ENCODE measurements around the gene TMEM132A.

The TMEM132A gene

GRCh38 chr11:60938500-60938899 is 14.2 kb downstream of the TMEM132A start:
- DNase-seq (ENCODE audit: low read depth in 2 of 2): no peak

- DNase-seq (ENCODE audit: low read depth in 2 of 2): no peak
Observed at GRCh38 chr11:60939301-60939700, 15.0 kb downstream of the TMEM132A start.

- DNase-seq (ENCODE audit: low read depth in 2 of 2): no peak
Observed at GRCh38 chr11:60939855-60940254, 15.6 kb downstream of the TMEM132A start.

- no peak for DNase-seq (ENCODE audit: low read depth in 2 of 2)
Observed at GRCh38 chr11:60941371-60942119, 17.3 kb downstream of the TMEM132A start.

- no peak for DNase-seq (ENCODE audit: low read depth in 2 of 2)
Observed at GRCh38 chr11:60942219-60942618, 18.0 kb downstream of the TMEM132A start.

GRCh38 chr11:60942970-60943565 is 18.8 kb downstream of the TMEM132A start:
- no peak for DNase-seq (ENCODE audit: low read depth in 2 of 2)

- DNase-seq (ENCODE audit: low read depth in 2 of 2): no peak
Observed at GRCh38 chr11:60944490-60945294, 20.4 kb downstream of the TMEM132A start.

- DNase-seq (ENCODE audit: low read depth in 2 of 2): no peak
Observed at GRCh38 chr11:60945295-60945667, 21.0 kb downstream of the TMEM132A start.

- DNase-seq (ENCODE audit: low read depth in 2 of 2): no peak
Observed at GRCh38 chr11:60946601-60947264, 22.5 kb downstream of the TMEM132A start.

GRCh38 chr11:60947700-60948099 is 23.4 kb downstream of the TMEM132A start:
- DNase-seq (ENCODE audit: low read depth in 2 of 2): no peak

GRCh38 chr11:60948250-60948649 is 24.0 kb downstream of the TMEM132A start:
- DNase-seq (ENCODE audit: low read depth in 2 of 2): no peak

- no peak for DNase-seq (ENCODE audit: low read depth in 2 of 2)
Observed at GRCh38 chr11:60950024-60950423, 25.8 kb downstream of the TMEM132A start.

- DNase-seq (ENCODE audit: low read depth in 2 of 2): no peak
Observed at GRCh38 chr11:60950933-60951605, 26.8 kb downstream of the TMEM132A start.

GRCh38 chr11:60951606-60951903 is 27.3 kb downstream of the TMEM132A start:
- no peak for DNase-seq (ENCODE audit: low read depth in 2 of 2)

GRCh38 chr11:60951904-60952741 is 27.9 kb downstream of the TMEM132A start, which contains the start of gene SLC15A3:
Gene SLC15A3, minus strand, starts transcription at chr11:60952176. Its CDS starts 625 bp downstream, at chr11:60951551.
- no peak for DNase-seq (ENCODE audit: low read depth in 2 of 2)

- no peak for DNase-seq (ENCODE audit: low read depth in 2 of 2)
Observed at GRCh38 chr11:60952742-60953170, 28.5 kb downstream of the TMEM132A start.

GRCh38 chr11:60953781-60954180 is 29.5 kb downstream of the TMEM132A start:
- DNase-seq (ENCODE audit: low read depth in 2 of 2): no peak

- DNase-seq (ENCODE audit: low read depth in 2 of 2): no peak
Observed at GRCh38 chr11:60954421-60954820, 30.2 kb downstream of the TMEM132A start.

- no peak for DNase-seq (ENCODE audit: low read depth in 2 of 2)
Observed at GRCh38 chr11:60955571-60955970, 31.3 kb downstream of the TMEM132A start.

GRCh38 chr11:60957188-60957587 is 32.9 kb downstream of the TMEM132A start:
- no peak for DNase-seq (ENCODE audit: low read depth in 2 of 2)

- DNase-seq (ENCODE audit: low read depth in 2 of 2): no peak
Observed at GRCh38 chr11:60959431-60959830, 35.2 kb downstream of the TMEM132A start.

Measured in stimulated activated CD4-positive, alpha-beta T cell treated with anti-CD3 and anti-CD28 coated beads, Interleukin-15, amount 100 ng/mL, for 48 hours (primary cell).